Breast epithelium (tissue), 4 donors: Measurements from ENCODE around the gene NKX2-1. TPM values are rescaled to one million over a fixed set of nuclear protein-coding genes. Genes with fewer than 3 reads are reported as not detected.

ENCODE experiments used
- DNase-seq, 2 donors: peaks; one replicate each; pipeline ENCODE4 v3.0.0-alpha.2; 2019; ENCODE audit warnings: low spot score in 2 of 2
- H3K27ac ChIP-seq, 2 donors: fragments of 200-600 bp; sonication (generic) in 1 of 2; one replicate each; pipeline ENCODE4 v1.5.1; 2016 to 2019; ENCODE audit warnings: mild to moderate bottlenecking in 1 of 2
- H3K27me3 ChIP-seq, 2 donors: fragments of 200-600 bp; sonication (generic) in 1 of 2; one replicate each; pipeline versions ENCODE4 v1.5.1 to v1.6.0; 2017 to 2019; ENCODE audit warnings: control low read depth in 1 of 2, mild to moderate bottlenecking in 1 of 2
- H3K36me3 ChIP-seq: fragments of 200-600 bp; one replicate; pipeline ENCODE4 v1.5.1; 2019
- H3K4me1 ChIP-seq, 2 donors: fragments of 200-600 bp; sonication (generic); one replicate each; pipeline ENCODE4 v1.5.1; 2016 to 2019; ENCODE audit warnings: control low read depth in 1 of 2
- H3K4me3 ChIP-seq, 3 donors: fragments of 200-600 bp; sonication (generic); 1 replicate in 2 of 3; 2 replicates in 1 of 3; pipeline ENCODE4 v1.5.1; 2016 to 2019; ENCODE audit warnings: mild to moderate bottlenecking in 3 of 3, moderate library complexity in 2 of 3
- H3K9me3 ChIP-seq, 2 donors: fragments of 200-600 bp; sonication (generic) in 1 of 2; one replicate each; pipeline ENCODE4 v1.5.1; 2016 to 2019; ENCODE audit warnings: control low read depth in 1 of 2
- CTCF ChIP-seq, 3 donors: fragments of 450-650 bp; IDR thresholded peaks; one replicate each; pipeline ENCODE4 v1.5.1; 2016 to 2017; ENCODE audit warnings: antibody characterized with exemption in 3 of 3, mild to moderate bottlenecking in 3 of 3, moderate library complexity in 3 of 3
- POLR2A ChIP-seq: fragments of 450-650 bp; IDR thresholded peaks from one replicate; pipeline ENCODE4 v1.6.1; 2016; ENCODE audit warnings: antibody characterized with exemption, mild to moderate bottlenecking, moderate library complexity
- POLR2AphosphoS5 ChIP-seq, 3 donors: sonication (generic); formaldehyde crosslinking; IDR thresholded peaks; one replicate each; pipeline ENCODE4 v1.6.1; 2017; ENCODE audit warnings: antibody characterized with exemption in 3 of 3
- intact Hi-C: fragments of 100-400 bp; cut with DNase I; formaldehyde crosslinking; loops from one replicate; pipeline ENCODE4 v1.15.1; 2023; ENCODE audit warnings: low total_unique reads
- total RNA-seq, 3 donors: library from RNA; depleted of rRNA; stranded (reverse); fragments of >200 nt; gene quantifications; one replicate each; pipeline ENCODE4 v1.1.0, GENCODE V29; 2016

NKX2-1 gene
- total RNA-seq, 3 donors from 2014 or later: not detected

GRCh38 chr14:36517242-36518030, 2.6 kb downstream of the NKX2-1 start:
- Histone ChIP-seq H3K36me3 (no peaks in the 10 kb centered on the region), H3K27me3 (peaks cover 18 to 99% of the 10 kb centered on the region in 2 donors), H3K4me3 (peak overlapping the region in 1 of 3 donors; percentile 26), H3K9me3 (no peaks in the 10 kb centered on the region), H3K4me1 (peaks cover 0 to 21% of the 10 kb centered on the region in 2 donors), H3K27ac (no peak overlapping the region)
- intact Hi-C loops: no loop called here
- no peak for TF ChIP-seq CTCF (IDR thresholded peaks at IDR 0.05)
- TF ChIP-seq POLR2A: no peak
- TF ChIP-seq POLR2AphosphoS5 (IDR thresholded peaks at IDR 0.05): no peak
- DNase-seq: no peak

- H3K36me3 ChIP-seq: no peaks in the 10 kb centered on the region
- H3K4me3 ChIP-seq: no peak overlapping the region
- intact Hi-C loops: no loop called here
- peaks cover 0 to 21% of the 10 kb centered on the region in 2 donors for H3K4me1 ChIP-seq
- H3K27ac ChIP-seq: no peak overlapping the region
- peaks cover 17 to 99% of the 10 kb centered on the region in 2 donors for H3K27me3 ChIP-seq
- H3K9me3 ChIP-seq: no peaks in the 10 kb centered on the region
- TF ChIP-seq POLR2A (no peak), CTCF (IDR thresholded peaks at IDR 0.05) (no peak), POLR2AphosphoS5 (IDR thresholded peaks at IDR 0.05) (no peak)
- DNase-seq: no peak
These were observed 3.3 kb downstream of the NKX2-1 start for GRCh38 chr14:36516719-36517241.

GRCh38 chr14:36515896-36516718, 3.9 kb downstream of the NKX2-1 start:
- intact Hi-C loops: no loop called here
- Histone ChIP-seq H3K4me3 (no peak overlapping the region), H3K4me1 (peaks cover 0 to 19% of the 10 kb centered on the region in 2 donors), H3K27me3 (peaks cover 13 to 98% of the 10 kb centered on the region in 2 donors), H3K9me3 (no peaks in the 10 kb centered on the region), H3K36me3 (no peaks in the 10 kb centered on the region), H3K27ac (no peak overlapping the region)
- TF ChIP-seq POLR2AphosphoS5 (IDR thresholded peaks at IDR 0.05) (no peak), CTCF (IDR thresholded peaks at IDR 0.05) (no peak), POLR2A (no peak)
- no peak for DNase-seq

GRCh38 chr14:36515105-36515593, 4.9 kb downstream of the NKX2-1 start:
- Histone ChIP-seq H3K4me1 (peaks cover 0 to 13% of the 10 kb centered on the region in 2 donors), H3K36me3 (no peaks in the 10 kb centered on the region), H3K27me3 (peaks cover 13 to 98% of the 10 kb centered on the region in 2 donors), H3K27ac (no peak overlapping the region), H3K4me3 (no peak overlapping the region), H3K9me3 (no peaks in the 10 kb centered on the region)
- intact Hi-C loops: no loop called here
- DNase-seq: no peak
- TF ChIP-seq POLR2A (no peak), POLR2AphosphoS5 (IDR thresholded peaks at IDR 0.05) (no peak), CTCF (IDR thresholded peaks at IDR 0.05) (no peak)
